MM.1S (cell line): Measurements from ENCODE around the gene RTKN.

Experiments used
- DNase-seq: peaks from one replicate; pipeline ENCODE4 v3.0.0-alpha.2; 2015
- H2AFZ ChIP-seq: fragments of 300-600 bp; sonication (generic); 2 replicates; pipeline ENCODE4 v1.6.0; 2016; ENCODE audit warnings: antibody characterized with exemption, low read length
- H3F3A ChIP-seq: fragments of 300-600 bp; sonication (generic); 2 replicates; pipeline ENCODE4 v1.6.1; 2016; ENCODE audit warnings: mild to moderate bottlenecking, antibody characterized with exemption, low read length, moderate library complexity, mixed read lengths; ENCODE audit not compliant: insufficient read depth
- H3K27ac ChIP-seq: fragments of 300-600 bp; sonication (generic); 2 replicates; pipeline ENCODE4 v1.5.1; 2016; ENCODE audit warnings: mild to moderate bottlenecking, low read length
- H3K27me3 ChIP-seq: fragments of 300-600 bp; sonication (generic); replicated peaks from 2 replicates; pipeline ENCODE4 v1.6.0; 2016; ENCODE audit warnings: low read length; ENCODE audit not compliant: insufficient read depth
- H3K36me3 ChIP-seq: fragments of 300-600 bp; sonication (generic); replicated peaks from 2 replicates; pipeline ENCODE4 v1.6.1; 2016; ENCODE audit warnings: mild to moderate bottlenecking, low read length, mixed read lengths; ENCODE audit not compliant: insufficient read depth
- H3K4me1 ChIP-seq: fragments of 300-600 bp; sonication (generic); 2 replicates; pipeline ENCODE4 v1.6.1; 2016; ENCODE audit warnings: low read length, mixed read lengths
- H3K4me2 ChIP-seq: fragments of 300-600 bp; sonication (generic); 2 replicates; pipeline ENCODE4 v1.6.0; 2016; ENCODE audit warnings: low read depth, low read length
- H3K4me3 ChIP-seq: fragments of 300-600 bp; sonication (generic); 2 replicates; pipeline ENCODE4 v1.5.1; 2016; ENCODE audit warnings: low read length, mixed read lengths
- H3K79me2 ChIP-seq: fragments of 300-600 bp; sonication (generic); 2 replicates; pipeline ENCODE4 v1.6.1; 2016; ENCODE audit warnings: mixed run types, low read length, mixed read lengths
- H3K9ac ChIP-seq: fragments of 300-600 bp; sonication (generic); 2 replicates; pipeline ENCODE4 v1.6.1; 2016; ENCODE audit warnings: low read length, mixed read lengths
- H3K9me2 ChIP-seq: fragments of 300-600 bp; sonication (generic); replicated peaks from 2 replicates; pipeline ENCODE4 v1.6.1; 2016; ENCODE audit warnings: mild to moderate bottlenecking, low read length, mixed read lengths; ENCODE audit not compliant: insufficient read depth
- H3K9me3 ChIP-seq: fragments of 300-600 bp; sonication (generic); replicated peaks from 2 replicates; pipeline ENCODE4 v1.6.1; 2016; ENCODE audit warnings: mild to moderate bottlenecking, low read length, mixed read lengths; ENCODE audit not compliant: insufficient read depth
- H4K20me1 ChIP-seq: fragments of 300-600 bp; sonication (generic); 2 replicates; pipeline ENCODE4 v1.6.1; 2016; ENCODE audit warnings: mild to moderate bottlenecking, low read length, moderate library complexity, mixed read lengths; ENCODE audit not compliant: insufficient read depth
- EZH2 ChIP-seq: fragments of 300-600 bp; sonication (generic); optimal IDR thresholded peaks from 2 replicates; pipeline ENCODE3; 2017; ENCODE audit warnings: low read depth, mild to moderate bottlenecking, antibody characterized with exemption, low read length, mixed read lengths
- EZH2phosphoT487 ChIP-seq: fragments of 300-600 bp; sonication (generic); IDR thresholded peaks from 2 replicates; pipeline ENCODE4 v1.6.1; 2018; ENCODE audit warnings: antibody characterized with exemption, low read length
- TF ChIP-seq, protein P1 (sequence below): fragments of 300-600 bp; sonication (generic); IDR thresholded peaks from 2 replicates; pipeline ENCODE4 v1.5.1; 2016; ENCODE audit warnings: antibody characterized with exemption, low read length, mixed read lengths

The RTKN gene

DNA sequence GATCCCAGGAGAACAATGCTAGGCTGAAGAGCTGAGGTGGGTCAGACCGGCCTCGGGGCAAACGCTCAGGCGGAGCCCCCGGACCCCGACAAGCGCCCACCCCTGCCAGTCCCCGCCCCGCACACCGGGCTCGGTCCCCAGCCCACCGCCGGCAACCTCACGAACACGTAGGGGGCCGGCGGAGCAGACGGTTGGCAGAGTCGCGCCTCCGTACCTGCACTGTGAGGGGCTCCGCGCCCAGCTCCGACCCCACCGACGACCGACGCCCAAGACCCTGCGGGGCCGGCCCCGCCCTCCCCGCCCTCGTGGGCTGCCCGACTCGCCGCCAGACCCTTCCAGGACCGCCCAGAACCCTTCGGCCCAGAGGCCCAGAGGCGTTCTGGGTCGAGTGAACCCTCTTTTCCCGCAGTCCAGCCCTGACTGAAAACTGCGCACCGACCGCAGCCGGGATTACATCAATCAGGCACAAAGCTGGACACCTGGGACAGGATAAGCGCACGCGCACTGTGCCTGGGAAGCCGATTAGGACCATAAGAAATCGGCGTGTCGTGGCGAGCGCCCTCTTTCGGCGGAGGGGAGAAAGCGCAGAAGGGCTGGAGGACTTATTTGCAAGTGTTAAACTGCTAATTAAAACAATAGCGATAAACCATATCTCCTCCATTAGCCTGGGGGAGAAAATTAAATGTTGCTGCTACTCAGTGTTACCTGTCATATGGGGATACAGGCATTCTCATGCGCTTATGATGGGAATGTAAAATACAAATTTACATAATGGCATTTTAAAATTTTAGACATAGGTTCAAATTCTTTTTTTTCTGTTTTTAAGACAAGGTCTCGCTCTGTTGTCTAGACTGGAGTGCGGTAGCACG lies 49.9 kb downstream of the RTKN start:
- H3K4me1 ChIP-seq = peaks cover 12% of the 10 kb centered on the region
- H2AFZ ChIP-seq = peak overlapping the region; percentile 94
- peak overlapping the region; percentile 92 for H3K9ac ChIP-seq
- H3K9me3 ChIP-seq = no peaks in the 10 kb centered on the region
- peak; percentile 93 for DNase-seq
- peak overlapping the region; percentile 65 for H3K27ac ChIP-seq
- no peaks in the 10 kb centered on the region for H3K9me2 ChIP-seq
- no peak for TF ChIP-seq EZH2phosphoT487
- TF ChIP-seq, protein P1, sequence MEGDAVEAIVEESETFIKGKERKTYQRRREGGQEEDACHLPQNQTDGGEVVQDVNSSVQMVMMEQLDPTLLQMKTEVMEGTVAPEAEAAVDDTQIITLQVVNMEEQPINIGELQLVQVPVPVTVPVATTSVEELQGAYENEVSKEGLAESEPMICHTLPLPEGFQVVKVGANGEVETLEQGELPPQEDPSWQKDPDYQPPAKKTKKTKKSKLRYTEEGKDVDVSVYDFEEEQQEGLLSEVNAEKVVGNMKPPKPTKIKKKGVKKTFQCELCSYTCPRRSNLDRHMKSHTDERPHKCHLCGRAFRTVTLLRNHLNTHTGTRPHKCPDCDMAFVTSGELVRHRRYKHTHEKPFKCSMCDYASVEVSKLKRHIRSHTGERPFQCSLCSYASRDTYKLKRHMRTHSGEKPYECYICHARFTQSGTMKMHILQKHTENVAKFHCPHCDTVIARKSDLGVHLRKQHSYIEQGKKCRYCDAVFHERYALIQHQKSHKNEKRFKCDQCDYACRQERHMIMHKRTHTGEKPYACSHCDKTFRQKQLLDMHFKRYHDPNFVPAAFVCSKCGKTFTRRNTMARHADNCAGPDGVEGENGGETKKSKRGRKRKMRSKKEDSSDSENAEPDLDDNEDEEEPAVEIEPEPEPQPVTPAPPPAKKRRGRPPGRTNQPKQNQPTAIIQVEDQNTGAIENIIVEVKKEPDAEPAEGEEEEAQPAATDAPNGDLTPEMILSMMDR = peak; percentile 96
- no peaks in the 10 kb centered on the region for H3F3A ChIP-seq
- H3K4me2 ChIP-seq = peak overlapping the region; percentile 86
- no peaks in the 10 kb centered on the region for H3K36me3 ChIP-seq
- H3K79me2 ChIP-seq = peaks cover 45% of the 10 kb centered on the region
- H4K20me1 ChIP-seq = no peaks in the 10 kb centered on the region
- no peaks in the 10 kb centered on the region for H3K27me3 ChIP-seq
- peak overlapping the region; percentile 98 for H3K4me3 ChIP-seq

DNA sequence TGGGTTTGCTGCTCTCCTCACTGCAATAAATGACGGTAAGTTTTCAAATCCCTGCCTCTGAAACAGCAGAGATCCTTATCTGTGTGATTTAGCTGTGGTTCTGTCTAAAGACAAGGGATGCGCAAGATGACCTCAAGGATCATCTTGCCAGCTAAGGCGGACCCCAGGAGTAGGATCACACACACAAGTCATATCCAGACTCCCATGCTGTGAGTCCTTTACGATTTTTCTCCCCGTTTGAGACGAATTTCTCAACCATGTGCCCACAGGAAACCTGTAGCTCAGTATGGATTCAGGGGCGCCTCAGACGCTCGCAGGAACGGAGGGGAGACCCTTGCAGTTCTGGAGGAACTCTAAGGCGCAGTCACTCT lies 50.5 kb downstream of the RTKN start:
- Histone ChIP-seq H3K27me3 (no peaks in the 10 kb centered on the region), H3K79me2 (peaks cover 45% of the 10 kb centered on the region), H3K4me1 (peaks cover 12% of the 10 kb centered on the region), H3K36me3 (no peaks in the 10 kb centered on the region), H3K4me2 (peak overlapping the region; percentile 86), H3F3A (no peaks in the 10 kb centered on the region), H3K9ac (peak overlapping the region; percentile 92), H3K9me2 (no peaks in the 10 kb centered on the region), H3K9me3 (no peaks in the 10 kb centered on the region), H2AFZ (peak overlapping the region; percentile 94), H3K27ac (no peak overlapping the region), H3K4me3 (peak overlapping the region; percentile 98), H4K20me1 (no peaks in the 10 kb centered on the region)
- no peak for TF ChIP-seq EZH2phosphoT487
- no peak for TF ChIP-seq EZH2
- TF ChIP-seq, protein P1 = no peak
- peak; percentile 15 for DNase-seq

DNA sequence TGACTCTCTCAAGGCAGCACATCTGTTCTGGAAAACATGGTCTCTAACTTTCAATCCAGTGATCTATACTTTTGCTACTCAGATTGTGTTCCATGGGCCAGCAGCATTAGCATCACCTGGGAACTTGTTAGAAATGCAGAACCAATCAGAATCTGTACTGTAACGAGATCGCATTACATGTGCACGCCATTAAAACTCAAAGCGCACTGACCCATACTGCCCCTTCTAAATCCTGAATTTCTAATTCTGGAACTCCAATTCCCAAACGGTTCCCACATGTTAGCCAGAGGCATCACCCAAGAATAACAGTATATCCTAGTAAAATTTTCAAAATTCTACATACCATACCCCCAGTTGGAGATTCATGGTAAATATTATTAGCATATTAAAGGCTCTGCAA lies 51.1 kb downstream of the RTKN start:
- no peak overlapping the region for H3K27ac ChIP-seq
- no peak for DNase-seq
- no peaks in the 10 kb centered on the region for H3K36me3 ChIP-seq
- no peak overlapping the region for H2AFZ ChIP-seq
- H3K4me1 ChIP-seq = peaks cover 12% of the 10 kb centered on the region
- peak overlapping the region; percentile 98 for H3K4me3 ChIP-seq
- H3F3A ChIP-seq = no peaks in the 10 kb centered on the region
- TF ChIP-seq, protein P1 = no peak
- TF ChIP-seq EZH2phosphoT487 (no peak), EZH2 (no peak)
- H3K9ac ChIP-seq = no peak overlapping the region
- H3K27me3 ChIP-seq = no peaks in the 10 kb centered on the region
- H4K20me1 ChIP-seq = no peaks in the 10 kb centered on the region
- peaks cover 45% of the 10 kb centered on the region for H3K79me2 ChIP-seq
- no peaks in the 10 kb centered on the region for H3K9me3 ChIP-seq
- no peaks in the 10 kb centered on the region for H3K9me2 ChIP-seq
- peak overlapping the region; percentile 86 for H3K4me2 ChIP-seq
